Measurements from ENCODE around the gene HAUS3. TPM values are rescaled to one million over a fixed set of nuclear protein-coding genes. Genes with fewer than 3 reads are reported as not detected.
A peak's percentile ranks its signal among the peaks of the same experiment; 100 is the strongest.

The HAUS3 gene
- total and polyA plus RNA-seq, 2 experiments from 2014 or later: 15.2 to 16.3 TPM

- DNase-seq (ENCODE audit: low read depth in 1 of 2, low spot score in 1 of 2): no peak
- H3K9me3 ChIP-seq (ENCODE audit: low read depth): no peaks in the 10 kb centered on the region
- no peaks in the 10 kb centered on the region for H3K27me3 ChIP-seq
- H3K4me1 ChIP-seq (ENCODE audit: low read depth): peaks cover 11% of the 10 kb centered on the region
- H3K36me3 ChIP-seq: no peaks in the 10 kb centered on the region
- TF ChIP-seq CTCF (IDR thresholded peaks at IDR 0.05; ENCODE audit: low read depth, low read length): no peak
- no peak overlapping the region for H3K4me3 ChIP-seq
- no peak overlapping the region for H3K27ac ChIP-seq
Observed at GRCh38 chr4:2266821-2267220, 24.9 kb upstream of the HAUS3 start.

- no peak for TF ChIP-seq CTCF (IDR thresholded peaks at IDR 0.05; ENCODE audit: low read depth, low read length)
- H3K36me3 ChIP-seq: no peaks in the 10 kb centered on the region
- no peaks in the 10 kb centered on the region for H3K9me3 ChIP-seq (ENCODE audit: low read depth)
- H3K4me3 ChIP-seq: no peak overlapping the region
- DNase-seq (ENCODE audit: low read depth in 1 of 2, low spot score in 1 of 2): peak in 1 of 2 donors; percentile 58
- H3K4me1 ChIP-seq (ENCODE audit: low read depth): peaks cover 11% of the 10 kb centered on the region
- no peaks in the 10 kb centered on the region for H3K27me3 ChIP-seq
- no peak overlapping the region for H3K27ac ChIP-seq
Observed at GRCh38 chr4:2266181-2266580, 24.3 kb upstream of the HAUS3 start.

GRCh38 chr4:2265113-2266110 lies 23.5 kb upstream of the HAUS3 start:
- no peak for DNase-seq (ENCODE audit: low read depth in 1 of 2, low spot score in 1 of 2)
- no peak overlapping the region for H3K27ac ChIP-seq
- peaks cover 11% of the 10 kb centered on the region for H3K4me1 ChIP-seq (ENCODE audit: low read depth)
- no peak overlapping the region for H3K4me3 ChIP-seq
- no peaks in the 10 kb centered on the region for H3K9me3 ChIP-seq (ENCODE audit: low read depth)
- no peak for TF ChIP-seq CTCF (IDR thresholded peaks at IDR 0.05; ENCODE audit: low read depth, low read length)
- H3K27me3 ChIP-seq: no peaks in the 10 kb centered on the region
- no peaks in the 10 kb centered on the region for H3K36me3 ChIP-seq

GRCh38 chr4:2264481-2265041 lies 22.6 kb upstream of the HAUS3 start:
- H3K27me3 ChIP-seq: no peaks in the 10 kb centered on the region
- no peak overlapping the region for H3K4me3 ChIP-seq
- DNase-seq (ENCODE audit: low read depth in 1 of 2, low spot score in 1 of 2): no peak
- no peak for TF ChIP-seq CTCF (IDR thresholded peaks at IDR 0.05; ENCODE audit: low read depth, low read length)
- no peaks in the 10 kb centered on the region for H3K9me3 ChIP-seq (ENCODE audit: low read depth)
- no peak overlapping the region for H3K27ac ChIP-seq
- H3K4me1 ChIP-seq (ENCODE audit: low read depth): peaks cover 10% of the 10 kb centered on the region
- H3K36me3 ChIP-seq: no peaks in the 10 kb centered on the region

GRCh38 chr4:2263926-2264321 lies 22.0 kb upstream of the HAUS3 start:
- peaks cover 4% of the 10 kb centered on the region for H3K4me1 ChIP-seq (ENCODE audit: low read depth)
- H3K27me3 ChIP-seq: no peaks in the 10 kb centered on the region
- no peaks in the 10 kb centered on the region for H3K36me3 ChIP-seq
- no peak for TF ChIP-seq CTCF (IDR thresholded peaks at IDR 0.05; ENCODE audit: low read depth, low read length)
- no peak overlapping the region for H3K27ac ChIP-seq
- no peak for DNase-seq (ENCODE audit: low read depth in 1 of 2, low spot score in 1 of 2)
- no peak overlapping the region for H3K4me3 ChIP-seq
- H3K9me3 ChIP-seq (ENCODE audit: low read depth): no peaks in the 10 kb centered on the region
